ENCODE measurements around the gene UGT2B17.

The UGT2B17 gene

DNA sequence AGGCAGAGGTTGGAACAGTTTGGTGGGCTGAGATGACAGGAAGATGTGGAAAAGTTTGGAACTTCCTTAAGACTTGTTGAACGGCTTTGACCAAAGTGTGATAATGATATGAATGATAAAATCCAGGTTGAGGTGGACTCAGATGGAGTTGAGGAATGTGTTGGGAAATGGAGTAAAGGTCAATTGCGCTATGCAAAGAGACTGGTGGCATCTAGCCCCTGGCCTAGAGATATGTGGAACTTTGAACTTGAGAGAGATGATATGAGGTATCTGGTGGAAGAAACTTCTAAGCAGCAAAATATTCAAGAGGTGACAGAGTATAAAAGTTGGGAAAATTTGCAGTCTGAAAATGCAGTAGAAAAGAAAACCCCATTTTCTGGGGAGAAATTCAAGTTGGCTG is 21.4 kb upstream of the UGT2B17 start:
- DNase-seq (ENCODE audit: low read depth): no peak
- TF ChIP-seq, protein P1, sequence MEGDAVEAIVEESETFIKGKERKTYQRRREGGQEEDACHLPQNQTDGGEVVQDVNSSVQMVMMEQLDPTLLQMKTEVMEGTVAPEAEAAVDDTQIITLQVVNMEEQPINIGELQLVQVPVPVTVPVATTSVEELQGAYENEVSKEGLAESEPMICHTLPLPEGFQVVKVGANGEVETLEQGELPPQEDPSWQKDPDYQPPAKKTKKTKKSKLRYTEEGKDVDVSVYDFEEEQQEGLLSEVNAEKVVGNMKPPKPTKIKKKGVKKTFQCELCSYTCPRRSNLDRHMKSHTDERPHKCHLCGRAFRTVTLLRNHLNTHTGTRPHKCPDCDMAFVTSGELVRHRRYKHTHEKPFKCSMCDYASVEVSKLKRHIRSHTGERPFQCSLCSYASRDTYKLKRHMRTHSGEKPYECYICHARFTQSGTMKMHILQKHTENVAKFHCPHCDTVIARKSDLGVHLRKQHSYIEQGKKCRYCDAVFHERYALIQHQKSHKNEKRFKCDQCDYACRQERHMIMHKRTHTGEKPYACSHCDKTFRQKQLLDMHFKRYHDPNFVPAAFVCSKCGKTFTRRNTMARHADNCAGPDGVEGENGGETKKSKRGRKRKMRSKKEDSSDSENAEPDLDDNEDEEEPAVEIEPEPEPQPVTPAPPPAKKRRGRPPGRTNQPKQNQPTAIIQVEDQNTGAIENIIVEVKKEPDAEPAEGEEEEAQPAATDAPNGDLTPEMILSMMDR (conservative IDR thresholded peaks at IDR 0.05; ENCODE audit: low read length): no peak
- no peak overlapping the region for H3K4me3 ChIP-seq (ENCODE audit: low read length)

DNA sequence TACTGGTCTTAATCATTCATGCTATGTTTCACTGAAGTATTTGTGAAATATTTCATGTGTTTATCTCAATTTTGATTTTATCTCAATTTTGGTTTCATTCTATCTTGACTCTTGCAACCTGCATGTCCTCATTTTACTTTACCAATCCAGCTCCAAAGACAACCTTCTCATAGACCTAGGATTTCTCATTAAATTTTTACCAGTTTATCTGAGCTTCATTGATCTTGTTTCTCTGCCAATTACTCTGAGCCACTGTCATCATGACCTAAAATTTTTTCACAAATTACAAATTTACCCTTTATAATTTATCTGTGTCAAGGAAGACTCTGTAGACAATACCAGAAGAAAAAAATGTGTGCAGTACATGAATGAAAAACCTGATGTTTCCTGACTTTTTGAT is 18.6 kb upstream of the UGT2B17 start:
- TF ChIP-seq, protein P1 (conservative IDR thresholded peaks at IDR 0.05; ENCODE audit: low read length): no peak
- no peak overlapping the region for H3K4me3 ChIP-seq (ENCODE audit: low read length)
- DNase-seq (ENCODE audit: low read depth): no peak

DNA sequence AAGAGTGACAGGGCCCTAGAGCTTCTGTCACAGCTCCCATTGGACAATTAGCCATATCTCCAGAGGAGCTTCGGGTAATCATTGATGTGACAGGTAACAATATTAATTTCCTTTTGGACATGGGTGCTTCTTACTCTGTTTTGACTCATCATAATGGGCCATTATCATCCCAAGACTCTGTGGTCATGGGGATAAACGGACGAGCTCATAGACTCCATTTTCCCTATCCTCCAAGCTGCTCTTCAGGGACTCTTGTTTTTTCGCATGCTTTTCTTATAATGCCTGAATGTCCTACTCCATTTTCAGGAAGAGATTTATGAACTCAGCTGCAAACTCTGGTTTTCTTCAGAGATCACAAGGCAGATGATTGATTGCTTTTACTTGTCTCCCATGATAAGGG is 17.0 kb upstream of the UGT2B17 start:
- no peak for DNase-seq (ENCODE audit: low read depth)
- no peak overlapping the region for H3K4me3 ChIP-seq (ENCODE audit: low read length)
- TF ChIP-seq, protein P1 (conservative IDR thresholded peaks at IDR 0.05; ENCODE audit: low read length): no peak

DNA sequence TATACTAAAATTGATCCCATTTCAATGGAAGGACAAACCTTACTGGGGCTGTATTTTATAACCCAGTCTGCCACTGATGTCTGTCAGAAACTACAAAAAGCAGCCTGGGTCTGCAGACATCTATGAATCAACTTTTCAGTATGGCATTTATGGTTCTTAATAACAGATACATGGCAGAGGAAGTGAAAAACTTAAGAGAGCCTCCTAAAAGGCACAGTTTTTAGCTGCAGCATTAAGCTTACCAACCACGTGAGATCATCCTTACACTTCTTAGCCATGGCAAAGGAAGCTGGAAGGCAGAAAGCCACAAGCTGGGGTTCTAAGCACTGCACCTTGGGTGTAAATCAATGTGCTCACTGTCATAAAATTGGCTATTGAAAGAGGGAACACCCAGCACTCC is 16.6 kb upstream of the UGT2B17 start:
- no peak for DNase-seq (ENCODE audit: low read depth)
- TF ChIP-seq, protein P1 (conservative IDR thresholded peaks at IDR 0.05; ENCODE audit: low read length): no peak
- no peak overlapping the region for H3K4me3 ChIP-seq (ENCODE audit: low read length)

DNA sequence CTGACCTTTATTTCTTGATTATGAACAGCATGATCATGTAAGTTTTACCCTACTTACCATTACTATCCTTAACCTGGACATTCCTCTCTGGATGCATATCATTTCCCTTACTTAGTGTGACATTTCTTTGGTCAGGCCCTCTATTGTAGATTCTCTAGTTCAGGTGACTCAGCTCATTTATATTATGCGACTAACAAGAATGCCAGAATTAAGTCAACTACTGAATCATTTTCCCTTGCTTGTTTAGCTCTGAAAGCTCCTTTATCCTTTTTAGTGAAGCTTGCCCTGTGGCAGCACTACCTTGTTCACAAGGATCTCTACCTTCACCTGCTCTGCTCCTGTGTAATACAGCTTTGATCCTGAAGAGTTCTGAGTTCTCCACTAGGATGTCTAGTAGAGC is 15.1 kb upstream of the UGT2B17 start:
- TF ChIP-seq, protein P1 (conservative IDR thresholded peaks at IDR 0.05; ENCODE audit: low read length): no peak
- DNase-seq (ENCODE audit: low read depth): no peak

DNA sequence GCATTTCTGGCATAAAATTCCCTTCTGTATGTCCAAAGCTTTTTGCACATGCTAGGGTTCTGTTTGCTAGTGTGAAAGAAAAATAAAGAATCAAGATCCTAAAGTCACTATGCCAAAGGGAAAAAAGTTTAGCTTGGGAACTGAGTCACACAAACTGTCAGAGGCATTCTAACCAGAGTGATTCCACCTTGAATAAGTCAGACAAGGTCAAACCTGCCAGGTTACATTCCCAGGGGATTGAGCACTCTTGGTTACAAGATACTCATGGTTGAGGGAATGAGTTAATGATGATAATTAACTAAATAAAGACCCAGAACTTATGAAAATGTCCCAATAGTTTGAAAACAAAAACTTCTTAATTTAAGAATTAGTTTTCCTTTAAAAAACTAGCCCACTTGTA is 13.7 kb upstream of the UGT2B17 start:
- no peak for DNase-seq (ENCODE audit: low read depth)
- TF ChIP-seq, protein P1 (conservative IDR thresholded peaks at IDR 0.05; ENCODE audit: low read length): no peak
- no peak overlapping the region for H3K4me3 ChIP-seq (ENCODE audit: low read length)

More for the DNA sequence above, 15.1 kb upstream of the UGT2B17 start:
- H3K4me3 ChIP-seq (ENCODE audit: low read length): no peak overlapping the region

DNA sequence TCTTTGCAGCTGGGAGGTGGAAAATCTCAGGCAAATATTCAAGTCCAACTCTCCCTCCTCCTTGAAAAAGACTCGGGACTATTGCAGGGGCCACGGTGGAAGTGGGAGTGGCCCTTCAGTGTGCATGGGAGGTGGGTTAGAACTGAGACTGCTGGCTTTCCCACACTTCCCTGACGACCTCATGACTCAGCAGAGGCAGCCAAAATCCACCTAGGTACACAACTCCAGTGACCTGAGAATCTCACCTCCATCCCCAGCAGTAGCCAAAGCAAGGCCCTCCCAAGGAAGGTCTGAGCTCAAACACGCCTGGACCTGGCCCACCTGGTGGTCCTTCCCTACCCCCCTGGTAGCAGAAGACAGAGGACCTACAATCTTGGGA is 6.2 kb upstream of the UGT2B17 start:
- H3K4me3 ChIP-seq (ENCODE audit: low read length): no peak overlapping the region
- TF ChIP-seq, protein P1 (conservative IDR thresholded peaks at IDR 0.05; ENCODE audit: low read length): no peak
- no peak for DNase-seq (ENCODE audit: low read depth)
